ENCODE measurements around the gene ZFYVE9. TPM values are rescaled to one million over a fixed set of nuclear protein-coding genes. Genes with fewer than 3 reads are reported as not detected.
A peak's percentile ranks its signal among the peaks of the same experiment; 100 is the strongest.

ZFYVE9 gene
- total and polyA plus RNA-seq, 2 of the 8 experiments (the other 6 are each of a cell fraction or from before 2014, with no cell fraction given): 5.8 to 26.5 TPM

DNA sequence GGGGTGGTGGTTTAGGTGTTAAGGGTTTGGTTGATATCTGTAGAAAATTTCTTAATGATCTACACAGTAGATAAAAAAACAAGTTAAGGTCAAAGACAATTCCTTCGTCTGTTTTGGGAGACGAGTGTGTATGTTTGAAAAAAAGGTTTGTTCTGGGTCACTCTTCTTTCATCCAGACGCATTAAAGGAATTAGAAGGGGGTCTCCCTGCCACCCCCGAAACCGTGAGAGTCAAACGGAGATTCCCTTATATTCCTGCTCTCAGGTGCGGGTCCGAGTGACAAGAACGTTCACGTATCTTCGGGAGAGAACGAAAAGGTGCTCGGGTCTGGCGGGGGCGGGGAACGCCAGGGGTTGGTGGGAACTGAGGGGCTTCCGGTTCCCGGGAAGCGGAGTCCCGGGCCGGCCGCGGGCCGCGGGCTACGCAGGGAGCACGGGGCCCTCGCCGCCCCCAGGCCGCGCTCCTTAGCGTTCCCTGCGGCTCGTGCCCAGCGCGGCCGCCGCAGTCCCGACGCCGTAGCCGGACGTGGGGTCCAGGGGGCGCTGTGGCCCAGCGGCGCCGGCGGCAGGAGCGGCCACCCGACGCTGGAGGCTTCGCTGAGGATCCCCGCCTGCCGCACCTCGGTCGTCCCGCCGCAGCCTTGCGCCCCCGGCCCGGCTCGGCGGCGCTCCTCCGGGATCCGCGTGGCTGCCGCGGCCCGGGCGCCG, at the start of gene ZFYVE9 (continued):
- TF ChIP-seq, protein P1, sequence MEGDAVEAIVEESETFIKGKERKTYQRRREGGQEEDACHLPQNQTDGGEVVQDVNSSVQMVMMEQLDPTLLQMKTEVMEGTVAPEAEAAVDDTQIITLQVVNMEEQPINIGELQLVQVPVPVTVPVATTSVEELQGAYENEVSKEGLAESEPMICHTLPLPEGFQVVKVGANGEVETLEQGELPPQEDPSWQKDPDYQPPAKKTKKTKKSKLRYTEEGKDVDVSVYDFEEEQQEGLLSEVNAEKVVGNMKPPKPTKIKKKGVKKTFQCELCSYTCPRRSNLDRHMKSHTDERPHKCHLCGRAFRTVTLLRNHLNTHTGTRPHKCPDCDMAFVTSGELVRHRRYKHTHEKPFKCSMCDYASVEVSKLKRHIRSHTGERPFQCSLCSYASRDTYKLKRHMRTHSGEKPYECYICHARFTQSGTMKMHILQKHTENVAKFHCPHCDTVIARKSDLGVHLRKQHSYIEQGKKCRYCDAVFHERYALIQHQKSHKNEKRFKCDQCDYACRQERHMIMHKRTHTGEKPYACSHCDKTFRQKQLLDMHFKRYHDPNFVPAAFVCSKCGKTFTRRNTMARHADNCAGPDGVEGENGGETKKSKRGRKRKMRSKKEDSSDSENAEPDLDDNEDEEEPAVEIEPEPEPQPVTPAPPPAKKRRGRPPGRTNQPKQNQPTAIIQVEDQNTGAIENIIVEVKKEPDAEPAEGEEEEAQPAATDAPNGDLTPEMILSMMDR (IDR thresholded peaks at IDR 0.05; ENCODE audit: control extremely low read depth in 1 of 3, insufficient read depth in 1 of 3, low read depth in 1 of 3, low read length in 3 of 3): peak; percentile 68 to 92 (median 82)
- TF ChIP-seq GTF2F1 (IDR thresholded peaks at IDR 0.05; ENCODE audit: borderline replicate concordance, low read depth, low read length): no peak
- TF ChIP-seq USF2 (IDR thresholded peaks at IDR 0.05; ENCODE audit: low read length): no peak
- no peak for TF ChIP-seq SAP30 (IDR thresholded peaks at IDR 0.05; ENCODE audit: insufficient read depth, insufficient replicate concordance, low read length)
- TF ChIP-seq GABPA (IDR thresholded peaks at IDR 0.05; ENCODE audit: borderline replicate concordance, insufficient read depth, low read length): peak; percentile 69; the same call in 1 of the 2 replicates
- TF ChIP-seq TAF1 (IDR thresholded peaks at IDR 0.05; ENCODE audit: low read depth, low read length): peak; percentile 66
- 0 out of 2 replicates have a peak, but pooled peaks have one; percentile 61 for TF ChIP-seq EGR1 (IDR thresholded peaks at IDR 0.05; ENCODE audit: borderline replicate concordance, low read depth, low read length)
- peak in 1 of 2 experiments; percentile 60; a peak in 1 of 3 replicates for TF ChIP-seq EP300 (IDR thresholded peaks at IDR 0.05; ENCODE audit: borderline replicate concordance in 1 of 2, low read depth in 2 of 2, low read length in 2 of 2)
- TF ChIP-seq, protein P2, sequence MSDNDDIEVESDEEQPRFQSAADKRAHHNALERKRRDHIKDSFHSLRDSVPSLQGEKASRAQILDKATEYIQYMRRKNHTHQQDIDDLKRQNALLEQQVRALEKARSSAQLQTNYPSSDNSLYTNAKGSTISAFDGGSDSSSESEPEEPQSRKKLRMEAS (IDR thresholded peaks at IDR 0.05): peak; percentile 79
- TF ChIP-seq RAD21 (IDR thresholded peaks at IDR 0.05 in 1 of 2, conservative IDR thresholded peaks at IDR 0.05 in 1 of 2; ENCODE audit: low read depth in 2 of 2, low read length in 2 of 2): peak; percentile 52 to 74
- TF ChIP-seq TBP (IDR thresholded peaks at IDR 0.05; ENCODE audit: low read depth, low read length): peak; percentile 38; the same call in 1 of the 2 replicates
- TF ChIP-seq ASH2L (IDR thresholded peaks at IDR 0.05; ENCODE audit: low read length): peak; percentile 7
- peak; percentile 59; the same call in 1 of the 2 replicates for TF ChIP-seq CREB1 (IDR thresholded peaks at IDR 0.05)
- TF ChIP-seq E2F6 (IDR thresholded peaks at IDR 0.05): peak; percentile 36; the same call in 1 of the 2 replicates

Measured in H1 (cell line).